Mucosa of stomach (tissue), 1 donor: ENCODE measurements around the gene ACAD11.
"Not testable (repeated sequence)": the region's sequence is repeated elsewhere in the genome, so short reads cannot be mapped to it uniquely, and the experiment has no call there.

Experiments
- H3K27me3 ChIP-seq: one replicate; pipeline ENCODE4 v1.7.0; 2013; ENCODE audit warnings: mild to moderate bottlenecking, low read length; ENCODE audit not compliant: control insufficient read depth, insufficient read depth
- H3K36me3 ChIP-seq: one replicate; pipeline ENCODE4 v1.7.0; 2013; ENCODE audit warnings: low read length; ENCODE audit not compliant: control insufficient read depth, insufficient read depth
- H3K4me1 ChIP-seq: one replicate; pipeline ENCODE4 v1.7.0; 2013; ENCODE audit warnings: mild to moderate bottlenecking, low read length; ENCODE audit not compliant: control insufficient read depth, insufficient read depth
- H3K4me3 ChIP-seq: one replicate; pipeline ENCODE4 v1.7.0; 2013; ENCODE audit warnings: low read length
- H3K9ac ChIP-seq: one replicate; pipeline ENCODE4 v1.7.0; 2013; ENCODE audit warnings: mild to moderate bottlenecking, low read length, moderate library complexity
- H3K9me3 ChIP-seq: one replicate; pipeline ENCODE4 v1.7.0; 2013; ENCODE audit warnings: mild to moderate bottlenecking, low read length, moderate library complexity; ENCODE audit not compliant: control insufficient read depth
- donor health status: Pancreatic carcinoma.

Gene ACAD11

GRCh38 chr3:132563420-132564069 is 96.1 kb downstream of the ACAD11 start:
- Histone ChIP-seq H3K36me3 (no peaks in the 10 kb centered on the region), H3K27me3 (no peaks in the 10 kb centered on the region), H3K9ac (no peak overlapping the region), H3K9me3 (no peaks in the 10 kb centered on the region), H3K4me1 (no peaks in the 10 kb centered on the region), H3K4me3 (no peak overlapping the region)

GRCh38 chr3:132561003-132561402 is 98.6 kb downstream of the ACAD11 start:
- Histone ChIP-seq H3K9me3 (no peaks in the 10 kb centered on the region), H3K27me3 (no peaks in the 10 kb centered on the region)

GRCh38 chr3:132556508-132557159 is 103.0 kb downstream of the ACAD11 start:
- H3K27me3 ChIP-seq, result no peaks in the 10 kb centered on the region
- no peak overlapping the region for H3K4me3 ChIP-seq
- no peaks in the 10 kb centered on the region for H3K4me1 ChIP-seq
- H3K36me3 ChIP-seq, result no peaks in the 10 kb centered on the region
- H3K9me3 ChIP-seq, result no peaks in the 10 kb centered on the region
- no peak overlapping the region for H3K9ac ChIP-seq

More at GRCh38 chr3:132561003-132561402, 98.6 kb downstream of the ACAD11 start:
- Histone ChIP-seq H3K4me1 (no peaks in the 10 kb centered on the region), H3K4me3 (no peak overlapping the region), H3K36me3 (no peaks in the 10 kb centered on the region), H3K9ac (no peak overlapping the region)

- not testable (repeated sequence) for H3K4me1 ChIP-seq, H3K9me3 ChIP-seq, H3K36me3 ChIP-seq, H3K9ac ChIP-seq, H3K4me3 ChIP-seq, H3K27me3 ChIP-seq
Measured at GRCh38 chr3:132556036-132556386, 103.6 kb downstream of the ACAD11 start.

- no peak overlapping the region for H3K9ac ChIP-seq
- no peaks in the 10 kb centered on the region for H3K36me3 ChIP-seq
- no peaks in the 10 kb centered on the region for H3K4me1 ChIP-seq
- no peak overlapping the region for H3K4me3 ChIP-seq
- no peaks in the 10 kb centered on the region for H3K27me3 ChIP-seq
- no peaks in the 10 kb centered on the region for H3K9me3 ChIP-seq
Measured at GRCh38 chr3:132555306-132556035, 104.1 kb downstream of the ACAD11 start.

GRCh38 chr3:132554437-132554836 is 105.2 kb downstream of the ACAD11 start:
- Histone ChIP-seq H3K9ac (no peak overlapping the region), H3K9me3 (no peaks in the 10 kb centered on the region), H3K4me1 (no peaks in the 10 kb centered on the region), H3K4me3 (no peak overlapping the region), H3K36me3 (no peaks in the 10 kb centered on the region), H3K27me3 (no peaks in the 10 kb centered on the region)

- Histone ChIP-seq H3K4me3 (no peak overlapping the region), H3K27me3 (no peaks in the 10 kb centered on the region), H3K36me3 (no peaks in the 10 kb centered on the region), H3K9ac (no peak overlapping the region), H3K4me1 (no peaks in the 10 kb centered on the region), H3K9me3 (no peaks in the 10 kb centered on the region)
Measured at GRCh38 chr3:132553826-132554225, 105.8 kb downstream of the ACAD11 start.

- no peaks in the 10 kb centered on the region for H3K4me1 ChIP-seq
- H3K27me3 ChIP-seq, result no peaks in the 10 kb centered on the region
- H3K9me3 ChIP-seq, result no peaks in the 10 kb centered on the region
- H3K36me3 ChIP-seq, result no peaks in the 10 kb centered on the region
- no peak overlapping the region for H3K4me3 ChIP-seq
- H3K9ac ChIP-seq, result no peak overlapping the region
Measured at GRCh38 chr3:132550579-132551305, 108.9 kb downstream of the ACAD11 start.

GRCh38 chr3:132549890-132550578 is 109.6 kb downstream of the ACAD11 start:
- no peak overlapping the region for H3K4me3 ChIP-seq
- no peak overlapping the region for H3K9ac ChIP-seq
- H3K36me3 ChIP-seq, result no peaks in the 10 kb centered on the region
- H3K9me3 ChIP-seq, result no peaks in the 10 kb centered on the region
- no peaks in the 10 kb centered on the region for H3K4me1 ChIP-seq
- no peaks in the 10 kb centered on the region for H3K27me3 ChIP-seq

GRCh38 chr3:132549169-132549568 is 110.4 kb downstream of the ACAD11 start:
- Histone ChIP-seq H3K27me3 (no peaks in the 10 kb centered on the region), H3K9me3 (no peaks in the 10 kb centered on the region), H3K36me3 (no peaks in the 10 kb centered on the region), H3K4me1 (no peaks in the 10 kb centered on the region), H3K9ac (no peak overlapping the region), H3K4me3 (no peak overlapping the region)

- no peaks in the 10 kb centered on the region for H3K9me3 ChIP-seq
- no peaks in the 10 kb centered on the region for H3K4me1 ChIP-seq
- no peak overlapping the region for H3K9ac ChIP-seq
- no peaks in the 10 kb centered on the region for H3K36me3 ChIP-seq
- H3K27me3 ChIP-seq, result no peaks in the 10 kb centered on the region
- no peak overlapping the region for H3K4me3 ChIP-seq
Measured at GRCh38 chr3:132545471-132545870, 114.1 kb downstream of the ACAD11 start.
